NCI-H460 (cell line): ENCODE results near the gene TMEM240. TPM values are rescaled to one million over a fixed set of nuclear protein-coding genes. Genes with fewer than 3 reads are reported as not detected.
"Not testable (repeated sequence)": the region's sequence is repeated elsewhere in the genome, so short reads cannot be mapped to it uniquely, and the experiment has no call there.

Source experiments
- DNase-seq: peaks from one replicate; pipeline ENCODE4 v3.0.0-alpha.2; 2016; ENCODE audit warnings: low read depth; ENCODE audit errors: extremely low read depth
- total RNA-seq: library from RNA; depleted of rRNA; stranded (reverse); fragments of >200 nt; shearing (Covaris generic); gene quantifications from 2 replicates; pipeline ENCODE4 v1.2.3, GENCODE V29; 2014

Gene TMEM240
- total RNA-seq, 1 experiment from 2014 or later, result 0.67 TPM

GRCh38 chr1:1558591-1558990 is 18.2 kb upstream of the TMEM240 start:
- no peak for DNase-seq

DNA sequence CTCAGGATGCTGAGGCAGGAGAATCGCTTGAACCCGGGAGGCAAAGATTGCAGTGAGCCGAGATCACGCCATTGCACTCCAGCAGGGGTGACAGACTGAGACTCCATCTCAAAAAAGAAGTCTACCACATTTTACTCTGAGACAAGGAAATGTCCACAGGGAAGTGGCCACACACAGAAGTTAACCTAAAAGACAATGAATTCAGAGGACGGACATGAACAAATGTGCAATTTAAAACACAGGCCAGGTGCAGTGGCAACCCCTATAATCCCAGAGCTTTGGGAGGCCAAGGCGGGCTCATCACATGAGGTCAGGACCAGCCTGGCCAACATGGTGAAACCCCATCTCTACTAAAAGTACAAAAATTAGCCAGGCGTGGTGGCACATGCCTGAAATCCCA is 17.3 kb upstream of the TMEM240 start:
- DNase-seq, result not testable (repeated sequence)

DNA sequence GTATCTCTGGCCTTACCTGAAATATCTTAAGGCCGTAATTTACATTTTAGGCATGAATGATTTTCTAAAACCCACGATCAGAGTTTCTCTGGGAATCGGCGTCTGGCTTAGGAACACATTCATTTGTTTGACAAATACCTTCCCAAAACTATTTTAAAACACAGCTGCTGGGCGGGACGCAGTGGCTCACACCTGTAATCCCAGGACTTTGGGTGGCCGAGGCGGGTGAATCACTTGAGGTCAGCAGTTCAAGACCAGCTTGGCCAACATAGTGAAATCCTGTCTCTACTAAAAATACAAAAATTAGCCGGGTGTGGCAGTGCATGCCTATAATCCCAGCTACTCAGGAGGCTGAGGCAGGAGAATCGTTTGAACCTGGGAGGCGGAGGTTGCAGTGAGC is 16.5 kb upstream of the TMEM240 start:
- DNase-seq, result not testable (repeated sequence)

DNA sequence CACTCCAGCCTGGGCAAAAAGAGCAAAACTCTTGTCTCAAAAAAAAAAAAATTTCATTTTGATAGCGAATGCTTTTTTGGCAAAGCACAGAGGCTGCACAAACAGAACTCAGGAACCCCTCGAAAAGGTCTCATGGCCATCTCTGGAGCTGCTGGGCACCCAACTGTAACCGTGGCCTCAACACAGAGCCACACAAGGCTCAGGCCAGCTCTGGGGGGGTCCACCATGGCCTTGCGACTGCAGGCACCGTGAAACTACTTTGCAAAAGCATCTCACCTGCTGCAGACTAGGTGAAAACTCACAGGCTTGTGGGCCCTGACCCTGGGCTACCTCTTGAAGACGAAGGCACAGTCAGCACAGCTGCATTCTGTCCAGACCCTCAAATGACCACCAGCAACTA is 16.1 kb upstream of the TMEM240 start:
- DNase-seq, result no peak

DNA sequence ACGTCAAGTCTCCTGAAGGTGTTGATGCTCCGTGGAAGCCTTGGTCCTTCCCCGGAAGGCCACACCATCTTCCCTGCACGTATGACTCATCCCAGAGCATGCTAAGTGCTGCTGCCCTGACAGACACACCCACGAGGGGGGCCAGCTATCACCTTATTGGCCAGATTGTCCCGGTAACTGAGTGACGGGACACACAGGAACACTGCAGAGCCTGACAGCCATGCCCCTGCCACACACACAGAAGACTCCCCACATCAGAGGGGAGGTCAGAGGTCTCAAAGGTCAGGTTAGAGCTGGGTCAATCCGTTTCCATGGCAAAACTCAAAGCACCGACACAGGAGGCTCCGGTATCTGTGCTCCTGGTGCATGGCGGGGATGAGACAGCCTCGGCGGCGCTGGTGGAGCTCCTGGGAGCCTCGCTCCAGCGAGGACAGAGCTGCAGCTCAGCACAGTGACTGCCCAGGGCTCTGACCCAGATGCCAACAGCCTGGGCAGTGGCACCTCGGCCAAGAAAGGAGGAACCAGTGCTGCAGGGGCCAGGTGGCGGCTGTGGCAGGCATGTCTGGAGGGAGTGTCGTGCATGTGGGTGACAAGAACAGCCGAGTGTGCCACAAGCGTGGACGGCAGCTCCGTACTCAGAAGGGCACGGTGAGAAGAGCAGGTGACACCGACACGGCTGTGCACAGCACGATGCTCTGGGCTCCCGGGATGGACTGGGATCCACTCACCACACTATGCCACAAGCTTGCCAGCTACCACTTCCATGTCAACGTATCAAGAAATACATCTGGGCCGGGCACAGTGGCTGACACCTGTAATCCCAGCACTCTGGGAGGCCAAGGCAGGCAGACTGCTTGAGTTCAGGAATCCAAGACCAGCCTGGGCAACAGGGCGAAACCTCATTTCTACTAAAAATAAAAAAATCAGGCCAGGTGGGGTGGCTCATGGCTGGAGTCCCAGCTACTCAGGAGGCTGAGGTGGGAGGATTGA is 14.8 kb upstream of the TMEM240 start:
- DNase-seq, result peak; percentile 30

GRCh38 chr1:1554550-1554925 is 14.1 kb upstream of the TMEM240 start:
- no peak for DNase-seq

GRCh38 chr1:1553821-1554494 is 13.5 kb upstream of the TMEM240 start:
- DNase-seq, result no peak

DNA sequence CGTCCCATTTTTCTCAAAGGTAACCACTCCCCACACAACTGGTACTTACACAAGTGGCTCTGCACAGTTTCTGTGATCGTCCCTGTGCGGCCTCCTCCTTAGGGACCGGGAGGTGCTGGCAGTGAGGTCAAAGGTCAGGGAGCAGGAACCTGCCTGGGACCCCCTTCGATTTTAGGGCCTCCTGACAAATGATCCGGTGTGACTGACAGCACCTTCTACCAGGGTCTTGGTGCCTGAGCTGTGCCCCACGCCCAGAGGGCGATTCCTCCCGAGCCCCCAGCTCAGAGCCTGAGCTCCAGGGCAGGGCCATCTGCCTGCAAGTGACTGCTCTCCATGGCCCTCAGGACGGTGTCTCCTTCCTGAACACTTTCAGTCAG is 11.8 kb upstream of the TMEM240 start:
- DNase-seq, result no peak

- DNase-seq, result no peak
These were observed 11.3 kb upstream of the TMEM240 start for GRCh38 chr1:1551524-1552262.

DNA sequence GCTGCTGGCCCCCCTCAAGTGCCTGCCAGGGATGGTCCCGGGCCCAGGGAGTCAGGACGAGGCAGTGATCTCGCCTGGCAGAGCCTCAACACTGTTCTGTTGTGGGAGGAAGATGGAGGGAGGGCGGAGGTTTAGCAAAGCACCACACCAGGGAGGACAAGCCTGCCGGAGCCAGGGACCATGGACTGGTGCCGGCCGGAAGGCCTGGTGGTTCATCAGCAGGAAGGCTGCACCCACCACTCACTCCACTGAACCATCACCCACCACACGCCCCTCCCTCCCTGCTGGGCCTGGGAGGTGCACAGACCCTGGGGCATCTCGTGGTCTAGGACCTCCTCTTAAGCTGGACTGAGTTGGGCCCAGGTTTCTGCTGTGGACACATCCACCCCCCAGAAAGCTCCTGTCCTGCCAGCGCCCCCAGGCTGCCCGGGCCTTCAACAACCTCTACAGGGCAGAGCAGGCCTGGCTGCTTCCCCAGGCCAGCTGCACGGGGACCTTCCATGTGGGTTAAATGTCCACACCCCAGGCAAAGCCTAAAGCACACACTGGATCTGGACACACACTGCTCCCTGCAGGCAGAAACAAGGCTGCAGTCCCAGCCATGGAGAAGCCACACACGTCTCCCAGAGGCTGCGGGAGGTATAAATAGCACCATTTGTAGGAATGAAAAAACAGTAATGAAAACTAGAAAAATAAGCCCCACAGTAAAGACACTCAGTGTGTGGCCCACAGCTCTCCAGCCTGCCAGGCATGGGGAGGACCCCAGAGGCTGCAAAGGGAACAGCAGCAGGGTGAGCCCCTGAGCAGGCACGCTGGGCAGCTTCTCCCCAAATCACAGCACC is 10.4 kb upstream of the TMEM240 start:
- DNase-seq, result no peak

GRCh38 chr1:1550087-1550486 is 9.7 kb upstream of the TMEM240 start:
- DNase-seq, result no peak

DNA sequence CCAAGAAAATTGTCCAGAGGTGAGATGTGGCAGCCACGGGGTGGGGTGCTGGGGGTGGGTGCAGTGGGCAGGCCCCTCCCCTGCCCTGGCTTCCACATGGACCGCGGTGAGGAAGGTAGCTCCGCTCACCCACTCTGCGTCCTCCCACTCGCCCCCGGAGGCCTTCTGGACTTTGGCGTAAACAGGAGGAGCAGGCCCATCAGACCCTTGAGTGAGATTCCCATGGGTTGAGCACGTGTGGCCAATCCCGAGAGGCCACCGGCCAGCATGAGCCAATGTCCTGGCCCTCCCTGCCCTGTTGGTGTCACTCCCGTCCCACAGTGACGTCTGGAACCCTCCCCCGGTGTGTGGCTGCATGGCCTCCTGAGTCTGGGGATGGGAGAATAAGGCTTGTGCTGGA is 8.2 kb upstream of the TMEM240 start:
- no peak for DNase-seq

- DNase-seq, result no peak
These were observed 7.1 kb upstream of the TMEM240 start for GRCh38 chr1:1547476-1547875.

DNA sequence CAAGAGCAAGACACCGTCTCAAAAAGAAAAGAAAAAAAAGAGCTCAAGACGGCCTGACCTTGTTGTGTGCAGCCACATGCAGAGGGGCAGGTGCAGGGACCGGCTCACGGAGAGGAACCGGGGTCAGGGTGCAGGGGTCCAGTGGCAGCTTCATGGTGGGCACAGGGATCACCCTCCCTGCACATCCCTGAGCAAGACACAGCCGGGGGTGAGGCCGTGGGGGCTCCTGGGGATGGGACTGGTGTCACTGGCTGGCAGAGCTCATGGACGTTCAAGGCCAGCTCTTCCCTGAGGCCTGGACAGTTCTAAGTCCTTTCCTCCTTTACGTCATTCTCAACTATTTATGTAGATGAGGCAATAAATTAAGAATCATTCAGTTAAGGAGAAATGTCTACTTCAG is 6.6 kb upstream of the TMEM240 start:
- DNase-seq, result no peak

GRCh38 chr1:1545946-1546737 is 5.7 kb upstream of the TMEM240 start:
- DNase-seq, result no peak

GRCh38 chr1:1544544-1544943 is 4.1 kb upstream of the TMEM240 start:
- no peak for DNase-seq

DNA sequence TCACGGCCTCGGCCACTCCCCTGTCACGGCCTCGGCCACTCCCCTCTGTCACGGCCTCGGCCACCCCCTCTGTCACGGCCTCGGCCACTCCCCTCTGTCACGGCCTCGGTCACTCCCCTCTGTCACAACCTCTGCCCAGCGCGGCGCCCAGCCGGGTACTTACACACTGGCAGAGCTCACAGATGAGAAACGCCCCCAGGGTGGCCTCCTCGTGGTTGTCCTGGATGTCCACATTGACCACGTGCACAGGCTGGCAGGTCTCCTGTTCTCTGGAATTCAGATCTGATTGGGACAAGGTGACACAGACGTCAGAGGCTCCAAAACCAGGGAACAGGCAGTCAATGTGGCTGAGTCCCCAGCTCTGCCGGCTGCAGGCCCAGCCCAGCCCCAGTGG is 3.3 kb upstream of the TMEM240 start:
- no peak for DNase-seq

DNA sequence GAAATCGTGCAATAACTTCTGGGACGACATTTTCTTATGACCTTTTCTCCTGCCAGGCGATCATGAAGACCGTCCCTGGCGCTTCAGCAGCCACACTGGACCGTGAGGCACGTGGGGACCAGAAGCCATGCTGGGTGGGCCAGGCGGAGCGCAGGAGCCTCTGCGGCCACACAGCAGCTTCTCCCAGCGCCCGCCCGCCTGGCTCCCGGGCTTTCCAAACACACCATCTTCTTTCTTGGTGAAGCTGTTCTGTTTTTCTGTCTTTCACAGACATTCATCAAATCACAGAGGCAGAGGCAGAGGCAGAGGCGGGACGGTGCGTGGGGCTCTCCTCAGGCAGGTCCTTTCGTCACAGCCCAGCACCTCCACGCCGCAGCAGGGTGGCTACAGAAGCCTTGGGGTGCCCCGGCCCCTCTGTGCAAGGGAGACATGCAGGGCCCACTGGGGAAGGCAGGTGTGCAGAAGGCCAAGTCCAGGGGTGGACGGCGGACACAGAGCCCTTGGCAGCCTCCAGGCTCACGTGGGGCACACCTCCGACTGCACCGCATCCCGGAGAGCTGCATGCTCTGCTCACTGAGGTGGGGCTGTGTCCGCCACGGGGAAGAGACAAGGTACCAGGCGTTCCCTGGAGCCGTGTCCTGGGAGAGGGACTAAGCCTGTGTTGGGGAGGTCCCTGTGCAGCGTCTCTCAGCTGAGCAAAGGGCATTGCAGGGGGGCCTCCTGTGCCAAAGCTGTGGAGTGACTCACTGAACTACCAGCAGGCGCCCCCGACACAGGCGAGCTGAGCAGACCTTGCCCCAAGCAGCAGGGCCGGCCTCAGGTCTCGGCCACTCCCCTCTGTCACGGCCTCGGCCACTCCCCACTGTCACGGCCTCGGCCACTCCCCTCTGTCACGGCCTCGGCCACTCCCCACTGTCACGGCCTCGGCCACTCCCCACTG is 2.6 kb upstream of the TMEM240 start:
- DNase-seq, result no peak
